Brain pericyte (primary cell): Measurements from ENCODE around the gene CFAP53.
"Not testable (repeated sequence)": the region's sequence is repeated elsewhere in the genome, so short reads cannot be mapped to it uniquely, and the experiment has no call there.

Experiments
- DNase-seq: peaks from one replicate; pipeline ENCODE4 v3.0.0-alpha.2; 2012; ENCODE audit warnings: low read depth, low spot score

Gene CFAP53, protein sequence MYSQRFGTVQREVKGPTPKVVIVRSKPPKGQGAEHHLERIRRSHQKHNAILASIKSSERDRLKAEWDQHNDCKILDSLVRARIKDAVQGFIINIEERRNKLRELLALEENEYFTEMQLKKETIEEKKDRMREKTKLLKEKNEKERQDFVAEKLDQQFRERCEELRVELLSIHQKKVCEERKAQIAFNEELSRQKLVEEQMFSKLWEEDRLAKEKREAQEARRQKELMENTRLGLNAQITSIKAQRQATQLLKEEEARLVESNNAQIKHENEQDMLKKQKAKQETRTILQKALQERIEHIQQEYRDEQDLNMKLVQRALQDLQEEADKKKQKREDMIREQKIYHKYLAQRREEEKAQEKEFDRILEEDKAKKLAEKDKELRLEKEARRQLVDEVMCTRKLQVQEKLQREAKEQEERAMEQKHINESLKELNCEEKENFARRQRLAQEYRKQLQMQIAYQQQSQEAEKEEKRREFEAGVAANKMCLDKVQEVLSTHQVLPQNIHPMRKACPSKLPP

DNA sequence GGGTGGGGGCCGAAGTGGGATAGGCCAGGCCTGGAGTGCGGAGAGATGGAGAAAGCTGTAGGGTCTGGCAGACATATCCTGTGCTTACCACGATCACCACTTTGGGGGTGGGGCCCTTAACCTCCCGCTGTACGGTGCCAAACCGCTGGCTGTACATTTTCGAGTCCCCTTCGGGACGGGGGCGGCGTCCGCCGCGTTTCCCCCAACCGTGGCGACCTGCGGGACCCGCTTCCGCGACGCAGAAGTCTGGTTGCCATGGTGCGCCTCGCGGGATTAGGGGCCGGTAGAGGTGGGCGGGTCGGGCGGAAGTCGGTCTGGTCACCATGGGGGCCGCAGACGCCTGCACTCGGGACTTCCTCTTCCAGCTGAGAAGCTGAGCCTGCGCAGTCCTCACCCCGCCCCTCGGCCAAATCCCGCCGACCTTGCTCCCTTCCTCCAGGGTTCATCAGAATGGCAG lies at the start of gene CFAP53:
Gene CFAP53, minus strand, starts transcription at position 248 of the 457 bp plus-strand sequence. Its CDS starts 91 bp downstream, at position 157.
- DNase-seq, result no peak

DNA sequence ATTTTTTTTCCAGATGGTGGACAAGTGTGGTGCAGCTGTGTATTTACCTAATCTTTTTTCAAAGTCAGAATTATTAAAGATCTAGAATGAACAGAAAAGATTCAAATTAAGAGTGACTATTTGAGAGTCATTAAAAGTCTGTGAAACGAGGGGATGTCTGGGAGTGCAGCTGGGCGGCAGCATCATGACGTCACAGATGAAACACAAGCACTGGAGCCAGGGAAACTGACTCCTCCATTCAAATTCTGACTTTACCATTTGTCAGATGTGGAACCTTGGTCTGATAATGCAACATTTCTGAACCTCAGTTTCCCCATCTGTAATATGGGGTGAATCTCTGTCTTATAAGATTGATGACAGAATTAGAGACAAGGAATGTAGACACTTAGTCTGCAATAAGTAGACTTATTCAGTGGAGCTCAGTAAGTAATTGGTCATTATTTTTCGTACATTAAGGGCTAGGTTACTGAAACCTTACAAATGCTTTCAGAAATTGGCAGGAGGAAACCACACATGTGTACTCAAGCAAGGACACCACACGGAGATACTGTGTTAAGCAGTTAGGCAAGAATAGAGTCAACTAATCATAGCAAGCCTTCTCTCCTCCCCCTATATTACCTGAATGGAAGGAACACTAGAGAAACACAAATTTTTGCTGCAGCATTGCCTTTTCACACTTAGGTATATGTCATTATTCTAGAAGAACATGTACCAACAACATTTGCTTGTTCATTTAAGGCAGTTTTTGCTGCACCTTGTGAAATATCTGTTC lies 49.0 kb upstream of the CFAP53 start:
- DNase-seq, result no peak

DNA sequence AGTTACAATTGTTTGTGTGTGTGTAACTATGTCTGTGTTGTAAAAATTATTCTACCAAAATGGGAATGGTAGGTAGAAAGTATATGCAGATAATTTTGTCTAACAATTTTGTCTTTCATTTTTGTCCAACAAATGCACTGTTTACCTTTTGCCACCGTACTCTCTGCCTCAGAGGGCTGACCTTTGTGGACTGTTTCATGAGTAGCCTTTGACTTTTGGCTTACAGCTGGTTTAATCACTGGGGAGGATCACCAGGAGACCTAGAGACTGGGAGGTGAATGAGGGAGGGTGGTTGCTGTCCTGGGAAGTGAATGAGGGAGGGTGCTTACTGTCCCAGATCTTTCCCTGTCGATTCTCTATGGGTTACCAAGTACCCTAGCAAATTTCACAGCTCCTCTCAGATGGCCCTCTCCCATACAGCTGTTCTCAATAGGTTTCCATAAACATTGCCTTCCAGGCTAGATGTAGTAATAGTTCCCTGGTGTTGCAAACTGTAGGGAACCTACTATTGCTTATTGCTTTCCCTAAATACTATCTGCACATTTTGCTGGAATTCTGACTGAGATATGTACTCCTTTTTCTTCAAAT lies 47.7 kb upstream of the CFAP53 start:
- DNase-seq, result no peak

DNA sequence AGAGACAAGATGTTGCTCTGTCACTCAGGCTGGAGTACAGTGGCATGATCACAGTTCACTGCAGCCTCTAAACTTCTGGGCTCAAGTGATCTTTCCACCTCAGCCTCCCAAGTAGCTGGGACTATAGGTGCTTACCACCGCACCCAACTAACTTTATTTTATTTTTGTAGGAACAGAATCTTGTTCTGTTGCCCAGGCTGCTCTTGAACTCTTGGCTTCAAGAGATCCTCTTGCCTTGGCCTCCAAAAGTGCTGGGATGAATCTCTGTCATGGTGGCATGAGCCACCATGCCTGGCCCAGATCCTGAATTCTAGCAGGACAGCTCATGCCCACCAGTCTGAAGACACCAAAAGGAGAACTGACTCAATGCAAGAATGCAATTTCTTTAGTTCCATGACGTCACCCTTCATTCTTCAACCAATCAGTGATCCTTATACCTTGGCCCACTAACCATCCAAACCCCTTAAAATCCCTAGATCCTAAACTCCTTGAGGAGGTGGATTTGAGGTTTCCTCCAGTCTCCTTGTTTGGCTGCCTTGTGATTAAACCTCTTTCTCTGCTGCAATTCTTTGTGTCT lies 46.8 kb upstream of the CFAP53 start:
- DNase-seq, result no peak

DNA sequence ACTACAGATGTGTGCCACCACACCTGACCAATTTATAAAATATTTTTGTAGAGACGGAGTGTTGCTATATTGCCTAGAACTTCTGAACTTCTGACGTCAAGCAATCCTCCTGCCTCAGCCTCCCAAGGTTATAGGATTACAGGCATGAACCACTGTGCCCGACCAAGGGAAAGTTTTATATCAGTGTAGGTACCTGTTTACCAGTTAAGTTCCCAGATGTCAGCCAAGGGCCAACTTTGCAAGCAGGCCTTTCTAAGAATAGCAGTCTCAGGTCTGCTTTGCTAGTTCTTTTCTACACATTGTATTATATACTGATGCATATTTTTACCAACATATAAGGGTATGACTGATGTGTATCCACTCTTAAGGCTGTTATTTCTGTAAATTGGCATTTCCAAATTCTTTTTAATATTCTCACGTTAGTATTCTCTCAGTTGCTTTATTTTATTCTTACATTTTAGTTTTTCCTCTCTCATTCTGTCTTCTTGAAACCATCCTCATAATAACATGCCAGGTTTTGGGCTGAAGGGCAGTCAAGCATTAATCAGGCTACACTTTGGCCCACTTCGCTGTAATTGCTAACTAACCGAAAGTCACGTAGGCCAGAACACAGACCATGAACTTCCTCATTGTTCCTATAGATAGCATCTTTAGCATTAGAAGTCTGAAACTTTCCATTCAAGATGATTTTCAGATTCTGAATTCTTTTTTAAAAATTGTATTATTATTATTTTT lies 46.2 kb upstream of the CFAP53 start:
- DNase-seq, result no peak

DNA sequence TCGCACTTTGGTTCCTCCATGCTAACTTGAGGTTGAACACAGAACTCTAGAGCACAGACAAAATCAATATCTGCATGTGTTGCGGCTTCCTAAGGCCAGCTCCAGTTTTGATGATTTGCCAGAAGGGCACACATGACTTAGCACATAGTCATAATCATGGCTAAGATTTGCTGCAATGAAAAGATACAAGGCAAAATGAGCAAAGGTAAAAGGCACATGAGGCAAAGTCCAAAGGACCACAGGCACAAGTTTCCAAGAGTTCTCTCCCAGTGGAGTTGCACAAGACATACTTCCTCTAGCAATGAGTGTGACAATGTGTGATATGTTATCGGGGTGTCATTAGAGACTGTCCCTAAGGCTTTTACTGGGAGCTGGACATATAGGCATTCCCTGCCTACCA lies 45.4 kb upstream of the CFAP53 start:
- DNase-seq, result no peak

DNA sequence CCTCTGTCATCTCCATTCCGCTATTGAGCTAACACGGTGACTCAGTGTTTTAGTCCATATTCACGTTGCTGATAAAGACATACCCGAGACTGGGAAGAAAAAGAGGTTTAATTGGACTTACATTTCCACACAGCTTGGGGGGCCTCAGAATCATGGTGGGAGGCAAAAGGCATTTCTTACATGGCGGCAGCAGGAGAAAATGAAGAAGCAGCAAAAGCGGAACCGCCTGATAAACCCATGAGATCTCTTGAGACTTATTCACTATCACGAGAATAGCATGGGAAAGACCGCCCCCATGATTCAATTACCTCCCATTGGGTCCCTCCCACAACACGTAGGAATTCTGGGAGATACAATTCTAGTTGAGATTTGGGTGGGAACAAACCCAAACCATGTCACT lies 43.8 kb upstream of the CFAP53 start:
- no peak for DNase-seq

DNA sequence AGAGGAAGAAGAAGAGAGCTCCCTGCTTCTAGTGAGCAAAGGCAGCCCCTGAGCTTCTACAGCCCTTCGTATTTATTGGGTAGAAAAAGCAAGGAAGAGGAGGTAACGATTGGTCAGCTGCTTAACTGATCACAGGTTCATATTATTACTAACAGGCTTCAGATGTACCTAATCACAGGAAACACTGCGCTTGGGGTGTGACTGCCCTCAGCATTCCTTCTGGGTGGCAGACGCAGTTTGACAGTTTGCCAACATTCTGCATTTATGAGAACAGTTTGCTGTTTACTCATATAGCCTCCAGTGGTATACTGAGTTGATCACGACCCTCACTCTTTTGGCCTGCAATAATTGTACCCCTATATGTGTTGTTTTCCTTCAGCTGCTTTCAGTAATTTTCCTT lies 42.6 kb upstream of the CFAP53 start:
- DNase-seq, result not testable (repeated sequence)

DNA sequence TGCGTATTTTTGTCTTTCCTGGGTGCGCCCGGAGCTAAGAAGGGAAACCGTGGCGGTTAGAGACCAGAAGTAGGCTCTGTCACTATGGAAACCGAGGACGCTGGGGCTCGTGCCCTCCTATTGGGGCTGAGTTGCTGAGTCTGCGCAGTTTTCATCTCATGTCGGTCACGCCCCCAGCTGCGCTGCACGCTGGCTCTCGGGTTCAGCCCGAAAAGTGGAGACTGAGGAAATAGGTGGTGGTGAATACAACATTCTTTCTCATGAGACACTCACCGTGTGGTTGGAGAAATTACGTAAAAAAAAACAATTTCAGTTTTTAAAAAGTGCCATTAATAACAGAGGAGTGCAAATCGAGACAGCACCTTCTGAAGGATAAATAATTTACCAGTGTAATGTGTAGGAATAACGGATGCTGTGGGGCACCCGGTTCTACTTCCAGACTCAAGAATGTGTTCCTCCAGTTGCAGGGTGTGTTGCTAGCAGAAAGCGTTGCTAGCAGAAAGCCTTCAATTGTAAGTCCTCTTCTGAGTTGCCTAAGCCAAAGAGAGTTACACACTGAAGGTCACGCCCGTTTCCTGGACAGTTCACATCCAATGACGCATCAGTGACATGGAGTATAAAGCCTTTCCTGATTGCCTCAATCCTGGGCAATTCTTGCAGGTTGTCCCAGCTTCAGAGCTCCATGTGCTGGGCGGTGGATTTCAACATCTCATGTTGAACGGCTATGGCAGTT lies 41.6 kb upstream of the CFAP53 start:
- peak; percentile 43 for DNase-seq

DNA sequence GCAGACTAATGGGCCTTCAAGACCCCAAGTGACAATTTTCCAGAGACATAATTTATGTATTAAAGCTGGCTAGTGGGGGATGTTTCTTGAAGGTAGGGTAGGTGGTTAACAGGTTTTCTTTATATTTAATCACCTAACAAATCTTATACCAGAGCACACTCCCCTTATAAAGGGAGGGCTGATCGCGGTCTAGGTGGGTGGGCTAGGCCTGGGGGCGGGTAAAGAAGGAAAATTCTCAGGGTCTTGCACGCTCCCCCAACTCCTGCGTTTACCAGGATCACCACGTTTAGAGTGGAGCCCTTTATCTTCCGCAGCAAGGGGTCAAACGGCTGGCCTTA lies 41.1 kb upstream of the CFAP53 start:
- DNase-seq, result no peak

DNA sequence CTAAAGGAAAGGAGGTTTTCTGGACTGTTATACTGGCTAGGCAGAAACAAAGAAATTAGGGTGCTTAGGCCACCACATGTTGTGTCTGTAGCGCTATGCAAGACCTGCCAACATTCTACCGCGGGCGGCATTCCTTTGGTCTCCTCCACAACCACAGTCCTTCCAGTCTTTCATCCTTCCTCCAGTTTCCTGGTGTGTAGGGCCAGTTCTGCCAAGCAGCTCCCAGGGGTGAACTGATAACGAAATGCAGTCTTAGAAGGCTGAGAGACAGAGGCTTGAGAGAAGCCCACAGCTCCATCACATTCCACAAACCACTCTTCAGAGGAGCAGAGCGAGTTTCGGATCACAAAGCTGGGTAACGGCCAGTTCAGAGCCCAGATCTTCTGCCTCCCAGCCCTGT lies 40.6 kb upstream of the CFAP53 start:
- no peak for DNase-seq

DNA sequence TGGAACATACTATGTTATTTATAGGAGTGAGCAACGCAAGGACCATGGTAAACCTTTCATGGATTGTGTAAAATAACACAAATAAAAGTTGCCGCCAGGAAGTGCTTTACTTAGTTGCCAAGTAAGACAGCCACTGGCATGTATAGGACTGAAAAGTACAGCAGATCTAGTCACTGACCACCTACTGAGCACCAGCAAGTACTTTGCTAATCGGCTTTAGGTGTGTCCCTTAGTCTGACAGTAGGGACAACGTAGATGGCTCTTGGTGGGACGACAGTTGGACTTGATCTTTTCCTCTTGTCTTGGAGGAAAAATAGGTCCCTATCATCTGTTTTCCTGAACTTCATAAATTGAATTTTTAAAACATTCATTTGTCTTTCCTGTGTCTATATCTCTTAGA lies 34.8 kb upstream of the CFAP53 start:
- no peak for DNase-seq

DNA sequence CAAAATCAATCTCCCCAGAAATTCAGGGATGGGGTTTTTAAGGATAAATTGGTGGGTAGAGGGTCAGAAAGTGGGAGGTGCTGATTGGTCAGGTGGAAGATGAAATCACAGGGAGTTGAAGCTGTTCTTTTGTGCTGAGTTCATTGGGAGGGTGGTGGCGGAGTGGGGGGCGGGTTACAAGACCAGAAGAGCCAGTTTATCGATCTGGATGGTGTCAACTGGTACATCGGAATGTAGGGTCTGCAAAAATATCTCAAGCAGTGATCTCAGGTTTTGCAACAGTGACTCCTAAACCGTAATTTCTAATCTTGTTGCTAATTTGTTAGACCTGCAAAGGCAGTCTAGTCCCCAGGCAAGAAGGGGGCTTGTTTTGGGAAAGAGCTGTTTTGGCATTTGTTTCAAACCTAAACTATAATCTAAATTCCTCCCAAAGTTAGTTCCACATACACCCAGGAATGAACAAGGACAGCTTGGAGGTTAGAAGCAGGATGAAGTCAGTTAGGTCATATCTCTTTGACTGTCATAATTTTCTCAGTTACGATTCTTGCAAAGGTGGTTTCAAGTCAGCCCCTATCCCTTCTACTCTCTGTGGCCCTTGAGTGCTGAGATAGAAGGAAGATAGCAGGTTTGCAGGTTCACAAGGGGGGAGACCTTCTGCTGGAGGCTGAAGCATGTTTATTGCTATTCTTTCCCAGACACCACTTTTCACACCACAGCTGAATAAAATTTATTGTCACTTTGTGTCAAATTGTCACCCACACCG lies 33.5 kb upstream of the CFAP53 start:
- no peak for DNase-seq

DNA sequence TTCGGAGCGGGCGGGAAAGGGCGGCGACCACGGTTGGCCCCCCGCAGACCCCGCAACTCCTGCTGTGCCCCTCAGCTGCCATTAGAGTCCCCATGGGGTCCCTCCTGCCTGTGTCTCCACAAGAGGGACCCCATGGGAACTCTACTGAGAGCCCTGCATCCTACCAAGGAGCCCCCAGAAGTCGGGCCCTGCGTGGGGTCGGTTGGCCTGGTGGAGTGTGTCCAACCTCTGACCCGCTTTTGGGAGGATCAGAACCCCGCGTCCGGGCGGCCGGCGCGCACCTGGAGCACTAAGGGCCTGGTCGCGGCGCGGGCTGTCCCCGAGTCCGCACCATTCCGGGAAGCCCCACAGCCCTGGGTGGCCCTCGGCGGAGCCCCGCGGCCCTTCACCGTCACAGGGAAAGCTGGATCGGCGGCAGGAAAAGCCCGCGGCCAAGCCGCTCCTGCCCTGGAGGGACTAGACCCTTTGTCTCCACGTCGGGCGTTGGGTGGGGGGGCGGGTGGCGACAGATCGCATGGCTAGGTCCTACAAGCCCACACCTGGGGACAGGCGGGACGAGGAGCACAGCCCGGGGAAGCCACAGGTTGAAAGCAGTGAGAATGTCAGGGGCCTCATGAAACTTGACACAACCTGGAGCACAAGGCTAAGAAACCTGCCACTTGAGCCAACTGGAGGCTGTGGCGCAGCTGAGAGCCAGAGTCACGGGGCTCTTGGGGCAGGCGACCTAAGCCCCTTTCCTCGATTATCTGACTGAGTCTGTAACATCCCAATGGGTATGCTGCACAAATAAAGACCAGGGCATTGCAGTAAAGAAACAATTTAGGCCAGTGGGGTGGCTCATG lies 32.4 kb upstream of the CFAP53 start:
- no peak for DNase-seq

DNA sequence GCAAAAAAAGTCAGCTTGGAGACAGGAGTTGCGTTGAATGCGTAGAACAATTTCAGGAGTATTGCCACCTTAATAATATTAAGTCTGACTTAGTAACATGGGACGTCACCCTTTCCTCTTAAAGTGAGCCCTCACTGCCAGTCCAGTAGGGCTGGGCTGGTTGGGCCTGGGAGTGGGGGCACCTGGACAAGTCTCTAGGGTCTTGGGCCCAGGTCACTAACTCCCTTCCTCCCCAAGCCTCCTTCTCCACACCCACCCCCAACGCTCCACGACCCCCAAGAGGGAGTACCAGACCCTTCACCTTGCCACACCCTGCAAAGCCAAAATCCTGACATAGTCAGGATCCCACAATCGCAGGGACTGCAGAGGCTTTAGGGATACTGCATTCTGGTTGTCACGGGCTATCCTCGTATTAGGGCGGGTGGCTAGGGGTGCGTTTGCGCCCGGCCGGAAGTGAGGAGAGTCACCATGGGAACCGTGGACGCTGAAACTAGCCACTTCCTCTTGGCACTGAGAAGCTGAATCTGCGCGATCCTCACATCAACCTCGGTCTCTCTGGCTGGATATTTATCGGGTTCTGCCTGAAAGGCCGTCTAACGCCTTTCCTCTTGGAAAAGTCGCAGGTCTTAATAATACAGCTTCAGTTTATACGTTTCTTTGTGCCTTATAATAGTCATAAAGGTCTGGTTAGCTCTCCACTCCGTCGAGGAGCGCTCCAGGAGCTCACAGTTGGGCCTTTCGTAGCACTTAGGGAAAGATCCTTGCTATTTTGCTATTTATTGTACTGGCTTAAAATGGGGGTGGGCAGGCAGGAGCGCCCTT lies 31.5 kb upstream of the CFAP53 start:
- DNase-seq, result no peak

DNA sequence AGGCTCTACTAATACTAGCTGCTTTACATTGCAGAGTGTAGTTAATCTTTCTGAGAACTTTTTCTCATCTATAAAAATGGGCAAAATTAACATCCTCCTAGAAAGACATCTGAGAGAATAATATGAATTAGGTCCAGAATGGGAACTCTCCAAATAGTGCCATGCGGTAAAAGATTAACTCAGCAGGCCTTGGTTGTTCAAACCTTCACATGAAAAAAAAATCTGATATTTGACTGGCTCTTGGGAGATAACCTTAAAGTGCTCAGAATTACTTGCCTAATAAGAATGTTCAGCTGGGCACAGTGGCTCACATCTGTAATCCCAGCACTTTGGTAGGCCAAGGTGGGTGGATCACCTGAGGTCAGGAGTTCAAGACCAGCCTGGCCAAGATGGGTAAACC lies 26.7 kb upstream of the CFAP53 start:
- no peak for DNase-seq

DNA sequence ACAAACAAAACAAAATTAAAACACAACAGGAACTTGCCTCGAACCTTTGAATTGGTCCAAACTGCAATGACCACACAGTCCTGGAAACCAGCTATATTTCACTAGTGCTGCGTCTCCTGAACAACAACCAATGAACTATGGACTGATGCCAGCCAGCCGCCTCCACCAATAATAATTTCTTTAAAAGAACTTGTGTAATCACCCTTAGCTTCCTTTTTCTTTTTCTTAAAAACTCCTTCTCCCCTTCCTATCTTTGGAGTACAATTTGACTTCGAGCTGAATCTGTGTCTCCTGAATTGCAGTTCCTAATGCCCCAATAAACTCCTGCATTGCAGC lies 22.8 kb upstream of the CFAP53 start:
- DNase-seq, result no peak
